Pons (tissue), 1 donor: Measurements from ENCODE around the gene SIGLEC10.
A peak's percentile ranks its signal among the peaks of the same experiment; 100 is the strongest.
"Not testable (repeated sequence)": the region's sequence is repeated elsewhere in the genome, so short reads cannot be mapped to it uniquely, and the experiment has no call there.

Experiments
- DNase-seq: peaks from one replicate; pipeline ENCODE4 v3.0.0-alpha.2; 2016; ENCODE audit warnings: low spot score

Gene SIGLEC10

DNA sequence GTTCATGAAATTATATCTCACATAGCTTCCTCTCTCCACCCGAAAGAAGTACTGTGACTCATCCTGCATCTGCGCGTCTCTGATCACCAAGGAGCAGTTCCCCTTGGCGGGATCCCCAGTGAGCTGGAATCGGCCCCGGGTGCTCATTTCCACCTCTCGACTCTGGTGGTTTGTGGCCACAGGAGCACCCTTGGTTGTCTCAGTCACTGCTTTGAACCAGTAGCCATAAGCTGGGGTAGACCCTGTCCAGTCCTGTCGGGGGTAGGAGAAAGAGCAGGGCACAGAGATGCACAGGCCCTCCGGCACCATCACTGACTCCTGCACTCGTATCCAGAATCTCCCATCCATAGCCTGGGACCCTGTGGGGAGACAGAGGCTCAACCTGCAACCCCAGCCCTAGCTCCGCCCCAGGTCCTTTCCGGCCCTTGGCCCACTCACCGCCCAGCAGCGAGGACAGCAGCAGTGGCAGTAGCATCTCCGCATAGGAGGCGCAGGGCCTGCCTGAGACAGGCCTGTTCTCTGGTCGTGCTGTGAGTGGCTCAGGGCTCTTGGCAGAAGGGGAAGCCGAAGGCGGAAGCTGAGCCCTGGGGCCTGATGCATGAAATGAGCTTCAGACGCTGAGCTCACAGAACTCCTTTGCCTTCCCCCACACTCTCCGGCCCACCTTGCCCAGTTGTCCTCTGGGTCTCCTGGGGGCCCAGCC lies at the start of gene SIGLEC10:
Gene SIGLEC10 (minus strand): TSS at position 536 of the 703 bp plus-strand sequence. CDS start 61 bp downstream, at position 475.
- peak; percentile 56 for DNase-seq

- DNase-seq = peak; percentile 36
Observed at GRCh38 chr19:51466723-51467122, 49.3 kb upstream of the SIGLEC10 start.

- not testable (repeated sequence) for DNase-seq
Observed at GRCh38 chr19:51463976-51464581, 46.6 kb upstream of the SIGLEC10 start.

DNA sequence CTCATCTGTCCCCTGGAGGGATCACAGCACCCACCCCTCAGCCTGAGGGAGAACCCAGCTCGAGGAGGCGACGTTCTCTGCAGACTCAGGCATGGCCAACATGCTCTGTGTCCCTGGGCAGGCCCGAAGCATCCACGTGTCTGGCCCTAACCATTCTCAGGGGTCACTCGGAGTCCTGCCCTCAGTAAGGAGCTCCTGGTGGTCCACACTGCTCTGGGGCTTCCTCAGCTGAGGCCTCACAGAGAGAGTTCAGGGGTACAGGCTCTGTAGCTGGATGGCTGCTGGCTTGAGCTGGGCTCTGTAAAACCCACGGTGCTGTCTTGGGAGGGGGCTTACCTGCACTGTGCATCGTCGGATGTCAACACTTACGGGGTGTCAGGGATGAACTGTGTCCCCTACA lies 45.2 kb upstream of the SIGLEC10 start:
- no peak for DNase-seq

- no peak for DNase-seq
Observed at GRCh38 chr19:51462276-51462675, 44.8 kb upstream of the SIGLEC10 start.

GRCh38 chr19:51461723-51462161 lies 44.3 kb upstream of the SIGLEC10 start:
- DNase-seq = peak; percentile 63

DNA sequence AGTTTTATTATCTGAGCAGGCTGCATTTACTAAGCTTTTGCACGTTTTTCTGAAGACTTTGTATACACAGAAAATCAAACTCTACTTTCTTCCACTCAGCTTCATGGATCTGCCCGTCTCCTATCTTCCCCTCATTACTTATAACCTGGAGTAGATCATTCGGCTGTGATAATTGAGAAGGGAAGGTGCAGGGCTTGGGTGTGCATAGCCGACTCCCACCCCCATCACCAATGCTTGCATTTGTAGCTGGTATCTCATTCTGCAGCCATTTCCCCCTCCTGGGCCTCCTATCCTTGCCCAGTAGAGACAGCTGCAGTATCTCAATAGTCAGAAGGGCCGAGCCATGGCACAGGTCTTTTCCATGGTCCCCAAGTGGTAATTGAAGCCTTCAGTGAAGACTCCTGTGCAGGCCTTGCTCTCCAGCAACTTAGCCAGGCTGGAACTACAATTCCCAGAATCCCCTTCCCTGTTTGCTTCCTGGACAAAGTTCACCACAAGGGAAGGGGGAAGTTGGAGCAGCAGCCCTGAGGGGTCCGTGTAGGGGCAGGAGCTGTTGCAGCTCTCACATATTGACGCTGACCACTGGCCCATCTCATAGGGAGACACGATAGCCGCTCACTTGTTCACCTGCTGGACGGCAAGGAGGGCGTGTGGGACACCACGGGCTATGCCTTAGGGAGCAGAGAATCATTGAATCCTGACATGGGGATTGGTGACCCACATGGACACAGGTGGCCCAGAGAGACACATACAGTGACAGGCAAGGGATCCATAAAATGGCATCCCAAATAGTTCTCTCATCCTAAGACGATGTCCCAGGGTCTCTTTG lies 42.9 kb upstream of the SIGLEC10 start:
- peak; percentile 26 for DNase-seq

GRCh38 chr19:51458899-51459505 lies 41.6 kb upstream of the SIGLEC10 start:
- DNase-seq = no peak

DNA sequence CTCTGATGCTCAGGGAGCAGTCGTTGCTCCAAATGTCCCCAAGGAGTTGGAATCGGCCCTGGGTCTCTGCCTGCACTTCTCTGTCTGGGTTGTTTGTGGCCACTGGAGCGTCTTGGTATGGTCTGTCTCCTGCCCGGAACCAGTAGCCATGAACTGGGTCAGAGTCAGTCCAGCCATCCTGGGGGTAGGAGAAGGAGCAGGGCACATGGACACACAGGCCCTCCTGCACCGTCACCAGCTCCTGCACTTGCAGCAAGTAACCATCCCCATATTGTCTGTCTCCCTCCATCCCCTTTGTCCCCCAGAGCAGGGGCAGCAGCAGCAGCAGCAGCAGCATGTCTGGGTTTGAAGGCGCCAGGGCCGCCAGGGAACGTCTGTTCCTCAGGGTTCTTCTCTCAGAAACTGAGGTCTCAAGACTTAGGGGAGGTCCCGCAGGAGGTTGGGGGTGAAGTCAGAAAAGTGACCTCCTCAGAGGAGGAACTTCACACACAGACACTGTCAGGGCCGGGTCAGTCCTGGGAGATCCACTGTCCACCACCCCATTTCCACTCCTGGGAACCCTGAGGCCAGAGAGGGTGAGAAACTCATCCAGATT lies 40.7 kb upstream of the SIGLEC10 start, which contains the start of gene SIGLEC8:
Gene SIGLEC8 (minus strand): TSS at position 404 of the 595 bp plus-strand sequence. CDS start 67 bp downstream, at position 337.
- peak; percentile 43 for DNase-seq

- no peak for DNase-seq
Observed at GRCh38 chr19:51457351-51458013, 40.0 kb upstream of the SIGLEC10 start.

DNA sequence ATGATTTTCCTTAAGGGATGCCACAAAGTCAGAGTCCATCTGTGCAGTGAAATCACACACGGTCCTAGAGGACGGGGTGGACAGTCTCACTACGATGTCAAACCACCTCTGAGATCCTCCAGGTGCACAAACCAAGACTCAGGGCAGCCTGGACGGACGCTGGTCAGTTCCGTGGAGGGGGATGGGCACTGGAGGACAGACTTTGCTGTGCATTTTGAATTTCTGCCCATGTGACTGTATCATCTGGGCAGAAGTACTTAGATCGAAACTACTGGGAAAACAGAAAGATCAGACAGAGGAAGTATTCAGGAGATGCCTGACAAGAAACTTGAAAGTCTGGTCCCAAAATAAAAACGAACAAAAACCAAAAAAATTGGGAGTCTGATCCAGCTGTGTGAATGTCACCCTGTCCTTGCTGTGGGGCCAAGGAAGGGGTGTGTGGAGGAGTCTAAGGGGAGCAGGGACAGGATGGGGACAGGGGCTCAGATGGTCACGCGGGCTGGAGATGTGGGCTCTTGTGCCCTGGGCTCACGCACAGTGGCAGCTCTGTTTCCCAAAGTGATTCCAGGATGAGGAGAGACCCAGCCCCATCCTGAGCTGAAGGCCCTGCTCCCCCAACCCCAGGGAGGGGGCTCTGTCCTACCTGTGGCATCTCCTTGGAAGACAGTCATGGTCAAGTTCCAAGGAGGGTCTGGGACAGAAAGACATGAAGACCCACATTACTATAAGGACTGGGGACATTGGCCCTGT lies 39.3 kb upstream of the SIGLEC10 start:
- peak; percentile 69 for DNase-seq

DNA sequence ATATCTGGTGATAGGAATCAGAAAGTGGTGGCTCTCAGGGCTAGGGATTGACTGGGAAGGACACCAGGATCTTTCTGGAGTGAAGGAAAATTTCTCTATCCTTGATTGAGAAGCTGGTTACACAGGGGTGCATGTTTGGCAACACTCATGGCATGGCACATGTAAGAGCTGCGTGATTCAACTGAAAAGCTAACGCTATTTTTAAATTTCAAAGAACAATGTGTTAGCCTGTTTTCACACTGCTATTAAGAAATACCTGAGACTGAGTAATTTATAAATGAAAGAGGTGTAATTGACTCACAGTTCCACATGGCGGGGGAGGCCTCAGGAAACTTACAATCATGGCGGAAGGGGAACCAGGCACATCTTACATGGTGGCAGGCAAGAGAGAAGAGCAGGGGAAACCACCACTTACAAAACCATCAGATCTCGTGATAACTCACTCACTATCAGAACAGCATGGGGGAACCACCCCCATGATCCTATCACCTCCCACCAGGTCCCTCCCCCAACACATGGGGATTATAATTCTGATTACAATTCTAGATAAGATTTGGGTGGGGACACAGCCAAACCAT lies 33.4 kb upstream of the SIGLEC10 start:
- no peak for DNase-seq

GRCh38 chr19:51448411-51449016 lies 31.1 kb upstream of the SIGLEC10 start:
- no peak for DNase-seq

GRCh38 chr19:51448011-51448410 lies 30.6 kb upstream of the SIGLEC10 start:
- no peak for DNase-seq

GRCh38 chr19:51447510-51447909 lies 30.1 kb upstream of the SIGLEC10 start:
- not testable (repeated sequence) for DNase-seq

GRCh38 chr19:51441410-51442390 lies 24.3 kb upstream of the SIGLEC10 start:
- DNase-seq = no peak

GRCh38 chr19:51440846-51441409 lies 23.5 kb upstream of the SIGLEC10 start:
- DNase-seq = peak; percentile 40

GRCh38 chr19:51440052-51440451 lies 22.6 kb upstream of the SIGLEC10 start:
- no peak for DNase-seq
